ENCODE measurements around the gene PDE6G.
A peak's percentile ranks its signal among the peaks of the same experiment; 100 is the strongest.
"Not testable (repeated sequence)": the region's sequence is repeated elsewhere in the genome, so short reads cannot be mapped to it uniquely, and the experiment has no call there.

Gene PDE6G

DNA sequence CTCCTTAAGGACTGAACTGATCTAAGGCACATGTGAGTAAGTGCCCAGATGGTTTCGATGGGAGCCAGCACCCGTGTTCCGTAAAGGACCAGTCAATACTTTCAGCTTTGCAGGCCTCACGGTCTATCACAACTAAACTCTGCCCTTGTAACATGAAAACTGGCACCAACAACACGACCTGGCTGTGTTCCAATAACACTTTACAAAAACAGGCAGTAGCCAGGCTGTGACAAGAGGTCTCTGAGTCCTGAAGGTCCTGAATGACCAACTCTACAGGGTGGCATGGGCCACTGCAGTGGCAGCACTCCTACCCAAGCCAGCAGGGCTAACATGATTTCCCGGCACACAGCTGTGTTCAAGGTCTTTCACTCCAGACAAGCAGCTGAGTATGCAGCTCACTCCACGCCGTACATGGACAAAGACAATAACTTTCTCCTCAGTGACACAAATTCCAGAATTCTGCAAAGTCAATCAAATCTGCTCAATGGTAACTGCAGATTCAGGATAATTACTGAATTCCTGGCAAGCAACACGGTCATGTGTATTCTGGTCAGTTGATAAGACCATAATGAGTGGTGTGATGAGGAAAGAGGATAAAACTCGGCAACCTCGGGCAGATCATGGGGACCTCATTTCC, 34.7 kb downstream of the PDE6G start:
- H3K27ac ChIP-seq (ENCODE audit: low read length, poor library complexity, severe bottlenecking), result no peak overlapping the region
- peaks cover 74 to 82% of the 10 kb centered on the region in 2 experiments for H3K36me3 ChIP-seq (ENCODE audit: control insufficient read depth in 1 of 2, insufficient read depth in 2 of 2, low read depth in 1 of 2, low read length in 2 of 2)
- no peak overlapping the region for H3K4me3 ChIP-seq (ENCODE audit: insufficient read depth in 1 of 2, low read depth in 1 of 2, low read length in 2 of 2)
- no peak overlapping the region for H3K4me2 ChIP-seq (ENCODE audit: low read length, poor library complexity, severe bottlenecking)
- peaks cover 17% of the 10 kb centered on the region for H3K79me1 ChIP-seq (replicated peaks; ENCODE audit: low read length, poor library complexity, severe bottlenecking)
- 97% methylated on average over 9 of the region's 11 CpGs for WGBS
- H2AFZ ChIP-seq (ENCODE audit: low read depth, low read length), result no peak overlapping the region
- H3K27me3 ChIP-seq (ENCODE audit: control insufficient read depth in 1 of 2, insufficient read depth in 1 of 2, low read length in 2 of 2), result no peaks in the 10 kb centered on the region
- no peak overlapping the region for H2BK5ac ChIP-seq (ENCODE audit: low read depth, low read length, poor library complexity, severe bottlenecking)
- no peak overlapping the region for H2AK5ac ChIP-seq (ENCODE audit: low read length, severe bottlenecking)
- H3K14ac ChIP-seq (ENCODE audit: low read length in 2 of 2), result no peak overlapping the region
- H3K4me1 ChIP-seq (ENCODE audit: control insufficient read depth, insufficient read depth, low read depth, low read length), result no peaks in the 10 kb centered on the region
- no peak overlapping the region for H4K91ac ChIP-seq (ENCODE audit: low read length)
- H4K8ac ChIP-seq (ENCODE audit: low read length), result no peak overlapping the region
- H3K18ac ChIP-seq (ENCODE audit: low read depth in 1 of 2, low read length in 2 of 2), result no peak overlapping the region
- H3K9me3 ChIP-seq (ENCODE audit: control insufficient read depth, low read length), result no peaks in the 10 kb centered on the region
- H2BK15ac ChIP-seq (ENCODE audit: low read depth, poor library complexity, severe bottlenecking), result no peak overlapping the region
- no peak overlapping the region for H3K4ac ChIP-seq (ENCODE audit: low read depth in 1 of 2, low read length in 2 of 2)
- no peak for DNase-seq
- H2BK12ac ChIP-seq (ENCODE audit: low read length in 2 of 2), result no peak overlapping the region
- no peak overlapping the region for H3K23ac ChIP-seq (ENCODE audit: low read length in 2 of 2)
- H2BK120ac ChIP-seq (ENCODE audit: low read depth, low read length), result no peak overlapping the region
- H3K9ac ChIP-seq (ENCODE audit: low read length), result no peak overlapping the region

DNA sequence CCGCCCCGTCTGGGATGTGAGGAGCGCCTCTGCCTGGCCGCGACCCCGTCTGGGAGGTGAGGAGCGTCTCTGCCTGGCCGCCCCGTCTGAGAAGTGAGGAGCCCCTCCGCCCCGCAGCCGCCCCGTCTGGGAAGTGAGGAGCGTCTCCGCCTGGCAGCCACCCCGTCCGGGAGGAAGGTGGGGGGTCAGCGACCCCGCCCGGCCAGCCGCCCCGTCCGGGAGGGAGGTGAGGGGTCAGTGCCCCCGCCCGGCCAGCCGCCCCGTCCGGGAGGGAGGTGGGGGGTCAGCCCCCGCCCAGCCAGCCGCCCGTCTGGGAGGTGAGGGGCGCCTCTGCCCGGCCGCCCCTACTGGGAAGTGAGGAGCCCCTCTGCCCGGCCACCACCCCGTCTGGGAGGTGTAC, 38.0 kb downstream of the PDE6G start:
- 98% methylated on average over 13 of the region's 36 CpGs for WGBS
- H3K79me1 ChIP-seq (replicated peaks; ENCODE audit: low read length, poor library complexity, severe bottlenecking), result peaks cover 17% of the 10 kb centered on the region
- not testable (repeated sequence) for H3K9ac ChIP-seq (ENCODE audit: low read length); H3K27me3 ChIP-seq (ENCODE audit: control insufficient read depth in 1 of 2, insufficient read depth in 1 of 2, low read length in 2 of 2); H3K4me2 ChIP-seq (ENCODE audit: low read length, poor library complexity, severe bottlenecking); H3K23ac ChIP-seq (ENCODE audit: low read length in 2 of 2); DNase-seq; H2BK12ac ChIP-seq (ENCODE audit: low read length in 2 of 2); H3K9me3 ChIP-seq (ENCODE audit: control insufficient read depth, low read length); H2AFZ ChIP-seq (ENCODE audit: low read depth, low read length); H3K27ac ChIP-seq (ENCODE audit: low read length, poor library complexity, severe bottlenecking); H3K4ac ChIP-seq (ENCODE audit: low read depth in 1 of 2, low read length in 2 of 2); H3K4me3 ChIP-seq (ENCODE audit: insufficient read depth in 1 of 2, low read depth in 1 of 2, low read length in 2 of 2); H2AK5ac ChIP-seq (ENCODE audit: low read length, severe bottlenecking); H4K8ac ChIP-seq (ENCODE audit: low read length); H4K91ac ChIP-seq (ENCODE audit: low read length); H2BK15ac ChIP-seq (ENCODE audit: low read depth, poor library complexity, severe bottlenecking); H3K18ac ChIP-seq (ENCODE audit: low read depth in 1 of 2, low read length in 2 of 2); H2BK120ac ChIP-seq (ENCODE audit: low read depth, low read length); H3K14ac ChIP-seq (ENCODE audit: low read length in 2 of 2); H3K4me1 ChIP-seq (ENCODE audit: control insufficient read depth, insufficient read depth, low read depth, low read length); H2BK5ac ChIP-seq (ENCODE audit: low read depth, low read length, poor library complexity, severe bottlenecking)
- H3K36me3 ChIP-seq (ENCODE audit: control insufficient read depth in 1 of 2, insufficient read depth in 2 of 2, low read depth in 1 of 2, low read length in 2 of 2), result peaks cover 65 to 77% of the 10 kb centered on the region in 2 experiments

DNA sequence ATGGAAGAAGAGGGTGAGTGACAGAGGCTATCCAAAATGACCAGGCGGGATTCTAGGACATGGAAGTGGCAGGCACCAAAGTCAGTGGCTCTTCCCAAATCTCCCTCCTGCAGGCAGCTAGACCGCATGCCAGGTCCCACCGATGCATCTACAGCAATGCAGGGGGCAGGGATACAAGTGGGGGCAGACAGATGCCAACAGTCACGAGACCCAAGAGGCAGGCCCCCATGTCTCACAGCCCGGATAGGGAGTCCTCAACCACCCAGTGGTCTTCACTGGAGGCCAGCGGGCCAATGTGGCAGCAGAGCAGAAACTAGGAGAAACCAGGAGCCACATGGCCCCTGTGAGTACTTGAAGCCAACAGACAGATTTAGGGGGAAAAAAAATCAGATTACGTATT, 39.5 kb downstream of the PDE6G start:
- Histone ChIP-seq H3K27ac (ENCODE audit: low read length, poor library complexity, severe bottlenecking) (no peak overlapping the region), H3K9ac (ENCODE audit: low read length) (no peak overlapping the region), H2BK120ac (ENCODE audit: low read depth, low read length) (no peak overlapping the region), H3K27me3 (ENCODE audit: control insufficient read depth in 1 of 2, insufficient read depth in 1 of 2, low read length in 2 of 2) (no peaks in the 10 kb centered on the region), H4K8ac (ENCODE audit: low read length) (no peak overlapping the region), H3K4me1 (ENCODE audit: control insufficient read depth, insufficient read depth, low read depth, low read length) (no peaks in the 10 kb centered on the region), H3K4me2 (ENCODE audit: low read length, poor library complexity, severe bottlenecking) (no peak overlapping the region), H3K4me3 (ENCODE audit: insufficient read depth in 1 of 2, low read depth in 1 of 2, low read length in 2 of 2) (no peak overlapping the region), H3K9me3 (ENCODE audit: control insufficient read depth, low read length) (no peaks in the 10 kb centered on the region), H3K23ac (ENCODE audit: low read length in 2 of 2) (no peak overlapping the region), H3K79me1 (replicated peaks; ENCODE audit: low read length, poor library complexity, severe bottlenecking) (peaks cover 20% of the 10 kb centered on the region), H3K18ac (ENCODE audit: low read depth in 1 of 2, low read length in 2 of 2) (no peak overlapping the region), H2BK12ac (ENCODE audit: low read length in 2 of 2) (no peak overlapping the region), H4K91ac (ENCODE audit: low read length) (peak overlapping the region; percentile 25), H3K36me3 (ENCODE audit: control insufficient read depth in 1 of 2, insufficient read depth in 2 of 2, low read depth in 1 of 2, low read length in 2 of 2) (peaks cover 65 to 77% of the 10 kb centered on the region in 2 experiments), H2AFZ (ENCODE audit: low read depth, low read length) (no peak overlapping the region), H2BK5ac (ENCODE audit: low read depth, low read length, poor library complexity, severe bottlenecking) (no peak overlapping the region), H3K4ac (ENCODE audit: low read depth in 1 of 2, low read length in 2 of 2) (no peak overlapping the region), H3K14ac (ENCODE audit: low read length in 2 of 2) (no peak overlapping the region), H2BK15ac (ENCODE audit: low read depth, poor library complexity, severe bottlenecking) (no peak overlapping the region), H2AK5ac (ENCODE audit: low read length, severe bottlenecking) (no peak overlapping the region)
- DNase-seq, result no peak
- 98% methylated on average over 7 of the region's 7 CpGs for whole genome bisulfite sequencing

DNA sequence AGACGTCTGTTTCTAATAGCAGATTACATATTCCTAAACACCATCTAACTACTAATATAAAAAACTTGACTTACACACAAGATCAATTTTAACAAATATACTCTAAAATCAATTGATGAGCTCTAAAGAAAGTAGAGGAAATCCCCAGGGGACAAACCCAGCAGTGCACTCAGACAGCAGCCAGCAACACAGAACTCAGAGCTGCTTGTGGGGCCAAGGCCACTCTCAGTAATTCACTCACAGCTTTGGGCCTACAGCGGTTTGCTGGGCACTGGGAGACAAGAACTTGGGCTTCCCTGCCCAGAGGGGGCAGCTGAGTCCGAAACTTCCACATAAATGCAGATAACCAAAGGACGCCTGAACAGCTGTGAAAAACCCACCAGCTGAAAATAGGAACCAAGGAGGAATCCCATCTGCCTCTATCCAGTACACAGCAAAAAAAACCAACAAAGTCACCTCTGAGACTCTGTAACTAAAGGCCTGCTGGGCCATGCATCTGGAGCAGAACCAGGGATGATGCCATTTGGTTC, 40.9 kb downstream of the PDE6G start:
- H4K91ac ChIP-seq (ENCODE audit: low read length), result no peak overlapping the region

More for the DNA sequence above, 40.9 kb downstream of the PDE6G start:
- H2AK5ac ChIP-seq (ENCODE audit: low read length, severe bottlenecking), result no peak overlapping the region
- H3K27ac ChIP-seq (ENCODE audit: low read length, poor library complexity, severe bottlenecking), result no peak overlapping the region
- no peaks in the 10 kb centered on the region for H3K4me1 ChIP-seq (ENCODE audit: control insufficient read depth, insufficient read depth, low read depth, low read length)
- H3K9me3 ChIP-seq (ENCODE audit: control insufficient read depth, low read length), result no peaks in the 10 kb centered on the region
- no peak overlapping the region for H4K8ac ChIP-seq (ENCODE audit: low read length)
- H3K18ac ChIP-seq (ENCODE audit: low read depth in 1 of 2, low read length in 2 of 2), result no peak overlapping the region
- no peak overlapping the region for H3K23ac ChIP-seq (ENCODE audit: low read length in 2 of 2)
- 95% methylated on average over 4 of the region's 4 CpGs for WGBS
- no peak overlapping the region for H2BK12ac ChIP-seq (ENCODE audit: low read length in 2 of 2)
- H2BK15ac ChIP-seq (ENCODE audit: low read depth, poor library complexity, severe bottlenecking), result peak overlapping the region; percentile 63
- no peak overlapping the region for H3K4ac ChIP-seq (ENCODE audit: low read depth in 1 of 2, low read length in 2 of 2)
- no peak overlapping the region for H3K14ac ChIP-seq (ENCODE audit: low read length in 2 of 2)
- DNase-seq, result no peak
- H3K79me1 ChIP-seq (replicated peaks; ENCODE audit: low read length, poor library complexity, severe bottlenecking), result peaks cover 14% of the 10 kb centered on the region
- H2AFZ ChIP-seq (ENCODE audit: low read depth, low read length), result no peak overlapping the region
- no peak overlapping the region for H2BK5ac ChIP-seq (ENCODE audit: low read depth, low read length, poor library complexity, severe bottlenecking)
- H3K4me3 ChIP-seq (ENCODE audit: insufficient read depth in 1 of 2, low read depth in 1 of 2, low read length in 2 of 2), result no peak overlapping the region
- no peak overlapping the region for H3K4me2 ChIP-seq (ENCODE audit: low read length, poor library complexity, severe bottlenecking)
- no peaks in the 10 kb centered on the region for H3K27me3 ChIP-seq (ENCODE audit: control insufficient read depth in 1 of 2, insufficient read depth in 1 of 2, low read length in 2 of 2)
- no peak overlapping the region for H2BK120ac ChIP-seq (ENCODE audit: low read depth, low read length)
- no peak overlapping the region for H3K9ac ChIP-seq (ENCODE audit: low read length)
- peaks cover 56 to 71% of the 10 kb centered on the region in 2 experiments for H3K36me3 ChIP-seq (ENCODE audit: control insufficient read depth in 1 of 2, insufficient read depth in 2 of 2, low read depth in 1 of 2, low read length in 2 of 2)
